WTC11 (cell line): ENCODE data around the gene CACNA2D4. TPM values are rescaled to one million over a fixed set of nuclear protein-coding genes. Genes with fewer than 3 reads are reported as not detected.

Source experiments
- ATAC-seq: fragments of 200-7000 bp; cut with Tn5 transposase; 2 replicates; pipeline ENCODE4 v1.10.0; 2021; ENCODE audit warnings: mild to moderate bottlenecking, moderate library complexity
- CTCF ChIA-PET: fragments of 300-600 bp; sonication (Branson Sonifier 250); formaldehyde crosslinking; loops from one replicate; lab custom pipeline; 2021; ENCODE audit warnings: antibody characterized with exemption; lab: Charles Lee
- POLR2A ChIA-PET: fragments of 350-600 bp; sonication (Branson Sonifier 250); formaldehyde crosslinking; loops from one replicate; lab custom pipeline; 2021; ENCODE audit warnings: antibody characterized with exemption; lab: Charles Lee
- DNase-seq: peaks from one replicate; pipeline ENCODE4 v3.0.0; 2021; ENCODE audit warnings: low spot score
- H3K27ac Mint-ChIP-seq: 2 replicates; pipeline ENCODE4 v1.8.0; 2021; ENCODE audit warnings: mixed read lengths
- H3K27me3 Mint-ChIP-seq: 2 replicates; pipeline ENCODE4 v1.8.0; 2021; ENCODE audit warnings: low read depth, mild to moderate bottlenecking, moderate library complexity, mixed read lengths
- H3K36me3 Mint-ChIP-seq: 2 replicates; pipeline ENCODE4 v1.8.0; 2021; ENCODE audit warnings: mixed read lengths
- H3K4me1 Mint-ChIP-seq: 2 replicates; pipeline ENCODE4 v1.8.0; 2022; ENCODE audit warnings: mixed read lengths
- H3K4me3 Mint-ChIP-seq: 2 replicates; pipeline ENCODE4 v1.8.0; 2021; ENCODE audit warnings: mild to moderate bottlenecking, moderate library complexity, mixed read lengths
- H3K9me3 Mint-ChIP-seq: 2 replicates; pipeline ENCODE4 v1.8.0; 2021; ENCODE audit warnings: mixed read lengths
- ESRRA ChIP-seq: sonication (generic); formaldehyde crosslinking; IDR thresholded peaks from 2 replicates; pipeline ENCODE4 v1.8.1; 2022; ENCODE audit warnings: mild to moderate bottlenecking, missing genetic modification reagents, borderline replicate concordance
- ETV6 ChIP-seq: sonication (generic); formaldehyde crosslinking; IDR thresholded peaks from 2 replicates; pipeline ENCODE4 v1.8.1; 2022; ENCODE audit warnings: mild to moderate bottlenecking, missing genetic modification reagents
- FOXK1 ChIP-seq: sonication (generic); formaldehyde crosslinking; IDR thresholded peaks from 2 replicates; pipeline ENCODE4 v1.8.0; 2022; ENCODE audit warnings: mild to moderate bottlenecking, moderate library complexity, missing genetic modification reagents
- NFYB ChIP-seq: sonication (generic); formaldehyde crosslinking; conservative IDR thresholded peaks from 2 replicates; pipeline ENCODE4 v1.8.0; 2022; ENCODE audit warnings: low read depth, missing genetic modification reagents
- RELA ChIP-seq: sonication (generic); formaldehyde crosslinking; IDR thresholded peaks from 2 replicates; pipeline ENCODE4 v1.8.1; 2022; ENCODE audit warnings: missing genetic modification reagents, mild to moderate bottlenecking, borderline replicate concordance
- ZNF121 ChIP-seq: sonication (generic); formaldehyde crosslinking; IDR thresholded peaks from 2 replicates; pipeline ENCODE4 v1.8.0; 2023; ENCODE audit warnings: missing genetic modification reagents
- total RNA-seq: library from RNA; stranded (reverse); gene quantifications from 3 replicates; pipeline ENCODE4 v1.2.3, GENCODE V29; 2021
- TF ChIP-seq, protein P1 (sequence below): fragments of 200-600 bp; IDR thresholded peaks from 2 replicates; pipeline ENCODE4 v1.8.0; 2022; ENCODE audit warnings: antibody characterized with exemption
- TF ChIP-seq, protein P2 (sequence below): fragments of 250-450 bp; sonication (Bioruptor Pico); IDR thresholded peaks from 2 replicates; pipeline ENCODE4 v1.9.0; 2021; ENCODE audit warnings: mild to moderate bottlenecking
- TF ChIP-seq, protein P3 (sequence below): sonication (generic); formaldehyde crosslinking; IDR thresholded peaks from 2 replicates; pipeline ENCODE4 v1.8.1; 2023; ENCODE audit warnings: mild to moderate bottlenecking, missing genetic modification reagents
- TF ChIP-seq, protein P4 (sequence below): sonication (generic); formaldehyde crosslinking; IDR thresholded peaks from 2 replicates; pipeline ENCODE4 v1.8.1; 2022; ENCODE audit warnings: low read depth, mild to moderate bottlenecking, moderate library complexity, missing genetic modification reagents, borderline replicate concordance
- TF ChIP-seq, protein P5 (sequence below): fragments of 250-450 bp; sonication (Bioruptor Pico); IDR thresholded peaks from 2 replicates; pipeline ENCODE4 v2.1.2; 2022; ENCODE audit warnings: mild to moderate bottlenecking, moderate library complexity
- TF ChIP-seq, protein P6 (sequence below): sonication (generic); formaldehyde crosslinking; conservative IDR thresholded peaks from 2 replicates; pipeline ENCODE4 v1.8.1; 2023; ENCODE audit warnings: mild to moderate bottlenecking, low read depth, missing genetic modification reagents, moderate library complexity
- TF ChIP-seq, protein P7 (sequence below): sonication (generic); formaldehyde crosslinking; IDR thresholded peaks from 2 replicates; pipeline ENCODE4 v1.8.0; 2022; ENCODE audit warnings: mild to moderate bottlenecking, missing genetic modification reagents
- TF ChIP-seq, protein P8 (sequence below): fragments of 250-450 bp; sonication (Bioruptor Pico); conservative IDR thresholded peaks from 2 replicates; pipeline ENCODE4 v1.9.0; 2021; ENCODE audit warnings: mild to moderate bottlenecking

CACNA2D4 gene
- total RNA-seq, 1 experiment from 2014 or later, result 0.04 TPM

DNA sequence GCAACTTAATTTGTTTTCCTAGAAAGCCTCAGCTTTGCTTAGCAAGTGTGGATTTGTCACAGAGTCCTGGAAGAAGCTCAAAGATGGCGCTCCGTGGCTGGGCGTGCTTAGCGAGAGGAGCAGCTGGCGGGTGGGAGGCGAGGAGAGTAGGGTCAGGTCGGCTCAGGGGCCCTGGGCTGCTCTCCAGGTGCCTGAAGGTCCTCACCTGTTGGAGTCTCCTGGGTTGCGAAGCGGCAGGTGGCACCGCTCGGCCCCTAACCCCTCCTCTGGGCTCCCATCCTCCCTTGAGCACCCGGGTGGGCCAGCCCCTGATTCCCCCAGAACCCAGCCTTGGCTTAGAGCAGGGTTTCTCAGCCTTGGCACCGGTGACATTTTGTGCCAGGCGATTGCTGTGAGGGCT lies 73.0 kb downstream of the CACNA2D4 start:
- no peaks in the 10 kb centered on the region for H3K9me3 Mint-ChIP-seq
- no peak for DNase-seq
- CTCF ChIA-PET, result interaction anchor here (1.8 kb wide), 1 partner anchor 15 kb away, joined by 5 read pairs; no protein-coding TSS in a partner anchor
- ATAC-seq, result no peak
- no peak overlapping the region for H3K27ac Mint-ChIP-seq
- POLR2A ChIA-PET, result no interaction called here
- H3K27me3 Mint-ChIP-seq, result no peaks in the 10 kb centered on the region
- no peaks in the 10 kb centered on the region for H3K36me3 Mint-ChIP-seq
- TF ChIP-seq NFYB (no peak), FOXK1 (no peak), ETV6 (CRISPR knock-in tag) (no peak), RELA (no peak), ZNF121 (no peak), ESRRA (no peak)
- TF ChIP-seq, protein P1, sequence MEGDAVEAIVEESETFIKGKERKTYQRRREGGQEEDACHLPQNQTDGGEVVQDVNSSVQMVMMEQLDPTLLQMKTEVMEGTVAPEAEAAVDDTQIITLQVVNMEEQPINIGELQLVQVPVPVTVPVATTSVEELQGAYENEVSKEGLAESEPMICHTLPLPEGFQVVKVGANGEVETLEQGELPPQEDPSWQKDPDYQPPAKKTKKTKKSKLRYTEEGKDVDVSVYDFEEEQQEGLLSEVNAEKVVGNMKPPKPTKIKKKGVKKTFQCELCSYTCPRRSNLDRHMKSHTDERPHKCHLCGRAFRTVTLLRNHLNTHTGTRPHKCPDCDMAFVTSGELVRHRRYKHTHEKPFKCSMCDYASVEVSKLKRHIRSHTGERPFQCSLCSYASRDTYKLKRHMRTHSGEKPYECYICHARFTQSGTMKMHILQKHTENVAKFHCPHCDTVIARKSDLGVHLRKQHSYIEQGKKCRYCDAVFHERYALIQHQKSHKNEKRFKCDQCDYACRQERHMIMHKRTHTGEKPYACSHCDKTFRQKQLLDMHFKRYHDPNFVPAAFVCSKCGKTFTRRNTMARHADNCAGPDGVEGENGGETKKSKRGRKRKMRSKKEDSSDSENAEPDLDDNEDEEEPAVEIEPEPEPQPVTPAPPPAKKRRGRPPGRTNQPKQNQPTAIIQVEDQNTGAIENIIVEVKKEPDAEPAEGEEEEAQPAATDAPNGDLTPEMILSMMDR, result no peak
- TF ChIP-seq, protein P2, sequence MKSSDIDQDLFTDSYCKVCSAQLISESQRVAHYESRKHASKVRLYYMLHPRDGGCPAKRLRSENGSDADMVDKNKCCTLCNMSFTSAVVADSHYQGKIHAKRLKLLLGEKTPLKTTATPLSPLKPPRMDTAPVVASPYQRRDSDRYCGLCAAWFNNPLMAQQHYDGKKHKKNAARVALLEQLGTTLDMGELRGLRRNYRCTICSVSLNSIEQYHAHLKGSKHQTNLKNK, result no peak
- TF ChIP-seq, protein P3, sequence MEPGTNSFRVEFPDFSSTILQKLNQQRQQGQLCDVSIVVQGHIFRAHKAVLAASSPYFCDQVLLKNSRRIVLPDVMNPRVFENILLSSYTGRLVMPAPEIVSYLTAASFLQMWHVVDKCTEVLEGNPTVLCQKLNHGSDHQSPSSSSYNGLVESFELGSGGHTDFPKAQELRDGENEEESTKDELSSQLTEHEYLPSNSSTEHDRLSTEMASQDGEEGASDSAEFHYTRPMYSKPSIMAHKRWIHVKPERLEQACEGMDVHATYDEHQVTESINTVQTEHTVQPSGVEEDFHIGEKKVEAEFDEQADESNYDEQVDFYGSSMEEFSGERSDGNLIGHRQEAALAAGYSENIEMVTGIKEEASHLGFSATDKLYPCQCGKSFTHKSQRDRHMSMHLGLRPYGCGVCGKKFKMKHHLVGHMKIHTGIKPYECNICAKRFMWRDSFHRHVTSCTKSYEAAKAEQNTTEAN (CRISPR knock-in tag), result no peak
- TF ChIP-seq, protein P4, sequence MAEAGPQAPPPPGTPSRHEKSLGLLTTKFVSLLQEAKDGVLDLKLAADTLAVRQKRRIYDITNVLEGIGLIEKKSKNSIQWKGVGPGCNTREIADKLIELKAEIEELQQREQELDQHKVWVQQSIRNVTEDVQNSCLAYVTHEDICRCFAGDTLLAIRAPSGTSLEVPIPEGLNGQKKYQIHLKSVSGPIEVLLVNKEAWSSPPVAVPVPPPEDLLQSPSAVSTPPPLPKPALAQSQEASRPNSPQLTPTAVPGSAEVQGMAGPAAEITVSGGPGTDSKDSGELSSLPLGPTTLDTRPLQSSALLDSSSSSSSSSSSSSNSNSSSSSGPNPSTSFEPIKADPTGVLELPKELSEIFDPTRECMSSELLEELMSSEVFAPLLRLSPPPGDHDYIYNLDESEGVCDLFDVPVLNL (CRISPR knock-in tag), result no peak
- TF ChIP-seq, protein P5, sequence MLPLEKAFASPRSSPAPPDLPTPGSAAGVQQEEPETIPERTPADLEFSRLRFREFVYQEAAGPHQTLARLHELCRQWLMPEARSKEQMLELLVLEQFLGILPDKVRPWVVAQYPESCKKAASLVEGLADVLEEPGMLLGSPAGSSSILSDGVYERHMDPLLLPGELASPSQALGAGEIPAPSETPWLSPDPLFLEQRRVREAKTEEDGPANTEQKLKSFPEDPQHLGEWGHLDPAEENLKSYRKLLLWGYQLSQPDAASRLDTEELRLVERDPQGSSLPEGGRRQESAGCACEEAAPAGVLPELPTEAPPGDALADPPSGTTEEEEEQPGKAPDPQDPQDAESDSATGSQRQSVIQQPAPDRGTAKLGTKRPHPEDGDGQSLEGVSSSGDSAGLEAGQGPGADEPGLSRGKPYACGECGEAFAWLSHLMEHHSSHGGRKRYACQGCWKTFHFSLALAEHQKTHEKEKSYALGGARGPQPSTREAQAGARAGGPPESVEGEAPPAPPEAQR, result no peak
- TF ChIP-seq, protein P6, sequence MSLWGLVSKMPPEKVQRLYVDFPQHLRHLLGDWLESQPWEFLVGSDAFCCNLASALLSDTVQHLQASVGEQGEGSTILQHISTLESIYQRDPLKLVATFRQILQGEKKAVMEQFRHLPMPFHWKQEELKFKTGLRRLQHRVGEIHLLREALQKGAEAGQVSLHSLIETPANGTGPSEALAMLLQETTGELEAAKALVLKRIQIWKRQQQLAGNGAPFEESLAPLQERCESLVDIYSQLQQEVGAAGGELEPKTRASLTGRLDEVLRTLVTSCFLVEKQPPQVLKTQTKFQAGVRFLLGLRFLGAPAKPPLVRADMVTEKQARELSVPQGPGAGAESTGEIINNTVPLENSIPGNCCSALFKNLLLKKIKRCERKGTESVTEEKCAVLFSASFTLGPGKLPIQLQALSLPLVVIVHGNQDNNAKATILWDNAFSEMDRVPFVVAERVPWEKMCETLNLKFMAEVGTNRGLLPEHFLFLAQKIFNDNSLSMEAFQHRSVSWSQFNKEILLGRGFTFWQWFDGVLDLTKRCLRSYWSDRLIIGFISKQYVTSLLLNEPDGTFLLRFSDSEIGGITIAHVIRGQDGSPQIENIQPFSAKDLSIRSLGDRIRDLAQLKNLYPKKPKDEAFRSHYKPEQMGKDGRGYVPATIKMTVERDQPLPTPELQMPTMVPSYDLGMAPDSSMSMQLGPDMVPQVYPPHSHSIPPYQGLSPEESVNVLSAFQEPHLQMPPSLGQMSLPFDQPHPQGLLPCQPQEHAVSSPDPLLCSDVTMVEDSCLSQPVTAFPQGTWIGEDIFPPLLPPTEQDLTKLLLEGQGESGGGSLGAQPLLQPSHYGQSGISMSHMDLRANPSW (CRISPR knock-in tag), result no peak
- TF ChIP-seq, protein P7, sequence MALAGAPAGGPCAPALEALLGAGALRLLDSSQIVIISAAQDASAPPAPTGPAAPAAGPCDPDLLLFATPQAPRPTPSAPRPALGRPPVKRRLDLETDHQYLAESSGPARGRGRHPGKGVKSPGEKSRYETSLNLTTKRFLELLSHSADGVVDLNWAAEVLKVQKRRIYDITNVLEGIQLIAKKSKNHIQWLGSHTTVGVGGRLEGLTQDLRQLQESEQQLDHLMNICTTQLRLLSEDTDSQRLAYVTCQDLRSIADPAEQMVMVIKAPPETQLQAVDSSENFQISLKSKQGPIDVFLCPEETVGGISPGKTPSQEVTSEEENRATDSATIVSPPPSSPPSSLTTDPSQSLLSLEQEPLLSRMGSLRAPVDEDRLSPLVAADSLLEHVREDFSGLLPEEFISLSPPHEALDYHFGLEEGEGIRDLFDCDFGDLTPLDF, result no peak
- TF ChIP-seq, protein P8, sequence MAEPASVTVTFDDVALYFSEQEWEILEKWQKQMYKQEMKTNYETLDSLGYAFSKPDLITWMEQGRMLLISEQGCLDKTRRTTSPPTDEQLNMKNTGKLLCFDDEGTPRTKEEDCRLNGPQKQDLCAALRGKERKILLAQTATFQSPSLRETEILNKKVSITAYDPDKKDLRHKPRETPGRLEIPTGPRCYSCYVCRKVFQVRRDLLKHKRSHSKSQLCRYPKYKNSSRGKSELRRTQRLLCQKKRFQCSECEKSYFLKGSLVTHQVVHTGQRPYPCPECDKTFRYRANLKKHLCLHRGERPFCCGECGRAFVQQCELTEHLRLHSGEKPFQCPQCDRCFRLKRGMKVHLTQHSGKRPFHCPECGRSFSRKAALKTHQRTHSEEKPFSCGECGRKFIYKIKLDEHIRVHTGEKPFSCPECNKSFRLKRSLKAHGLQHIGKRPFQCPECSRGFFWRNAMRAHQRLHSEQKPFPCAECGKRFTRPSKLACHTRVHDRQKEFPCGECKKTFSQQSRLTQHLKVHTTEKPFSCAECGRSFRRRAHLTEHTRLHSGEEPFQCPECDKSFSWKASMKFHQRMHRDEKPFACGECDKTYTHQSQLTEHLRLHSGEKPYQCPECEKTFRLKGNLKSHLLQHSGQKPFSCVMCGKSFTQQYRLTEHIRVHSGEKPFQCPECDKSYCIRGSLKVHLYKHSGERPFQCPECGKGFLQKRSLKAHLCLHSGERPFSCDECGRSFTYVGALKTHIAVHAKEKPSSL (CRISPR knock-in tag), result no peak
- no peak overlapping the region for H3K4me3 Mint-ChIP-seq
- peaks cover 37% of the 10 kb centered on the region for H3K4me1 Mint-ChIP-seq
